Sciatic nerve (tissue), 1 donor: ENCODE results near the gene GYPC. TPM values are rescaled to one million over a fixed set of nuclear protein-coding genes. Genes with fewer than 3 reads are reported as not detected.

Experiments
- total RNA-seq: library from RNA; stranded (reverse); fragmentation: NEBNext Ultra II Directional; extraction: Animal tissue kit (Norgen Biotek cat#: 25700); gene quantifications from one replicate; pipeline ENCODE4 v1.2.1, GENCODE V29; 2021
- donor health status: DM: no; HTN: no; CAD: no.

The GYPC gene
- total RNA-seq, 1 donor from 2014 or later, result 89.2 TPM

Other genes starting within 250 kb of the GYPC start
- not detected for gene TEX51, start 242.7 kb downstream of the GYPC start, total RNA-seq